SKM-1 (cell line): Measurements from ENCODE around the gene ITPKB.

ENCODE experiments used
- DNase-seq: peaks from one replicate; lab custom pipeline; 2025; ENCODE audit not compliant: unreplicated experiment; lab: John Stamatoyannopoulos, UW

Gene ITPKB

GRCh38 chr1:226706684-226707083 is 32.4 kb downstream of the ITPKB start:
- no peak for DNase-seq

GRCh38 chr1:226704169-226704937 is 34.7 kb downstream of the ITPKB start:
- DNase-seq, result no peak

- peak; percentile 34 for DNase-seq
Measured at GRCh38 chr1:226702957-226703831, 35.9 kb downstream of the ITPKB start.

- no peak for DNase-seq
Measured at GRCh38 chr1:226702318-226702956, 36.6 kb downstream of the ITPKB start.

- DNase-seq, result no peak
Measured at GRCh38 chr1:226700861-226701260, 38.2 kb downstream of the ITPKB start.

GRCh38 chr1:226699166-226699565 is 39.9 kb downstream of the ITPKB start:
- DNase-seq, result no peak

- DNase-seq, result no peak
Measured at GRCh38 chr1:226698659-226699058, 40.4 kb downstream of the ITPKB start.

GRCh38 chr1:226697929-226698544 is 41.0 kb downstream of the ITPKB start:
- no peak for DNase-seq

- no peak for DNase-seq
Measured at GRCh38 chr1:226697151-226697928, 41.7 kb downstream of the ITPKB start.

- DNase-seq, result no peak
Measured at GRCh38 chr1:226696547-226696946, 42.5 kb downstream of the ITPKB start.

- DNase-seq, result no peak
Measured at GRCh38 chr1:226695335-226695900, 43.7 kb downstream of the ITPKB start.

GRCh38 chr1:226692823-226693222 is 46.3 kb downstream of the ITPKB start:
- DNase-seq, result no peak

GRCh38 chr1:226692051-226692792 is 46.9 kb downstream of the ITPKB start:
- no peak for DNase-seq

GRCh38 chr1:226691247-226691646 is 47.8 kb downstream of the ITPKB start:
- no peak for DNase-seq

- DNase-seq, result no peak
Measured at GRCh38 chr1:226690460-226690982, 48.6 kb downstream of the ITPKB start.

GRCh38 chr1:226688808-226689207 is 50.3 kb downstream of the ITPKB start:
- no peak for DNase-seq

- no peak for DNase-seq
Measured at GRCh38 chr1:226688056-226688748, 50.9 kb downstream of the ITPKB start.

GRCh38 chr1:226687426-226687825 is 51.7 kb downstream of the ITPKB start:
- DNase-seq, result no peak
